GM23338 (cell line): Measurements from ENCODE around the gene FOCAD.

Experiments used
- CREB1 ChIP-seq: fragments of 250-450 bp; sonication (Bioruptor Pico); IDR thresholded peaks from 2 replicates; pipeline ENCODE4 v1.5.0; 2020; ENCODE audit warnings: low read depth, mild to moderate bottlenecking, moderate library complexity
- CTCF ChIP-seq, 2 experiments: fragments of 200-600 bp in 1 of 2; sonication (generic) in 1 of 2; conservative IDR thresholded peaks; 2 replicates each; pipeline versions ENCODE4 v1.5.1 to v1.6.1; 2016 to 2017; ENCODE audit warnings: antibody characterized with exemption in 2 of 2, low read depth in 2 of 2, mild to moderate bottlenecking in 2 of 2, moderate library complexity in 1 of 2
- ETS1 ChIP-seq: IDR thresholded peaks from 2 replicates; pipeline ENCODE4 v1.6.1; 2016; ENCODE audit warnings: antibody characterized with exemption
- EZH2 ChIP-seq: fragments of 200-600 bp; sonication (generic); IDR thresholded peaks from one replicate; pipeline ENCODE4 v1.8.0; 2017; ENCODE audit warnings: antibody characterized with exemption, mild to moderate bottlenecking, low read depth; ENCODE audit not compliant: unreplicated experiment
- EZH2phosphoT487 ChIP-seq: fragments of 200-600 bp; sonication (generic); IDR thresholded peaks from one replicate; pipeline ENCODE4 v1.8.1; 2018; ENCODE audit warnings: antibody characterized with exemption; ENCODE audit not compliant: unreplicated experiment
- JUNB ChIP-seq: IDR thresholded peaks from one replicate; pipeline ENCODE4 v1.6.1; 2016; ENCODE audit warnings: antibody characterized with exemption; ENCODE audit not compliant: unreplicated experiment
- NANOG ChIP-seq: IDR thresholded peaks from 2 replicates; pipeline ENCODE4 v1.6.1; 2016; ENCODE audit warnings: antibody characterized with exemption, borderline replicate concordance
- POLR2AphosphoS5 ChIP-seq: IDR thresholded peaks from 2 replicates; pipeline ENCODE4 v1.6.1; 2016; ENCODE audit warnings: antibody characterized with exemption, low read depth
- REST ChIP-seq: IDR thresholded peaks from one replicate; pipeline ENCODE4 v1.6.1; 2018; ENCODE audit warnings: antibody characterized with exemption; ENCODE audit not compliant: unreplicated experiment
- STAT1 ChIP-seq: IDR thresholded peaks from one replicate; pipeline ENCODE4 v1.6.1; 2016; ENCODE audit warnings: antibody characterized with exemption; ENCODE audit not compliant: unreplicated experiment
- ZNF114 ChIP-seq: fragments of 250-450 bp; sonication (Bioruptor Pico); IDR thresholded peaks from 2 replicates; pipeline ENCODE4 v1.5.0; 2020; ENCODE audit warnings: mild to moderate bottlenecking, moderate library complexity
- ZNF331 ChIP-seq: fragments of 250-450 bp; sonication (Bioruptor Pico); IDR thresholded peaks from 2 replicates; pipeline ENCODE4 v1.5.0; 2020; ENCODE audit warnings: low read depth, mild to moderate bottlenecking, moderate library complexity
- ZNF462 ChIP-seq: fragments of 250-450 bp; sonication (Bioruptor Pico); IDR thresholded peaks from 2 replicates; pipeline ENCODE4 v1.5.0; 2020; ENCODE audit warnings: mild to moderate bottlenecking, moderate library complexity

GRCh38 chr9:20753761-20754160, 69.7 kb downstream of the FOCAD start:
- TF ChIP-seq CTCF (conservative IDR thresholded peaks at IDR 0.05; ENCODE audit: low read depth in 2 of 2) = no peak
- TF ChIP-seq POLR2AphosphoS5 = no peak
- TF ChIP-seq EZH2 = no peak
- no peak for TF ChIP-seq REST
- no peak for TF ChIP-seq JUNB
- TF ChIP-seq ETS1 = no peak
- TF ChIP-seq EZH2phosphoT487 = no peak
- no peak for TF ChIP-seq CREB1
- no peak for TF ChIP-seq NANOG
- TF ChIP-seq ZNF114 (CRISPR knock-in tag) = no peak
- no peak for TF ChIP-seq ZNF331 (CRISPR knock-in tag)
- no peak for TF ChIP-seq STAT1
- TF ChIP-seq ZNF462 = no peak
